Activated CD8-positive, alpha-beta memory T cell treated with anti-CD3 and anti-CD28 coated beads for 36 hours (primary cell): ENCODE results near the gene WDHD1. TPM values are rescaled to one million over a fixed set of nuclear protein-coding genes. Genes with fewer than 3 reads are reported as not detected.
"Not testable (repeated sequence)": the region's sequence is repeated elsewhere in the genome, so short reads cannot be mapped to it uniquely, and the experiment has no call there.

Experiments
- CTCF ChIA-PET: fragments of 350-600 bp; sonication (Branson Sonifier 250); formaldehyde crosslinking; loops from one replicate; lab custom pipeline; 2021; ENCODE audit warnings: antibody characterized with exemption; lab: Charles Lee
- POLR2A ChIA-PET: fragments of 350-600 bp; sonication (Branson Sonifier 250); formaldehyde crosslinking; loops from one replicate; lab custom pipeline; 2021; ENCODE audit warnings: antibody characterized with exemption; lab: Charles Lee
- total RNA-seq, 2 experiments: library from RNA; stranded (reverse); gene quantifications; one replicate each; pipeline ENCODE4 v1.2.3, GENCODE V29; 2021

WDHD1 gene
- total RNA-seq, 2 experiments from 2014 or later = 62.4 to 63.6 TPM

GRCh38 chr14:54928216-54928615 is 98.7 kb downstream of the WDHD1 start:
- ChIA-PET POLR2A (no interaction called here), CTCF (no interaction called here)

- ChIA-PET CTCF (no interaction called here), POLR2A (no interaction called here)
Observed at GRCh38 chr14:54927551-54927950, 99.3 kb downstream of the WDHD1 start.

GRCh38 chr14:54926570-54926969 is 100.3 kb downstream of the WDHD1 start:
- POLR2A ChIA-PET, CTCF ChIA-PET: not testable (repeated sequence)

- CTCF ChIA-PET = interaction anchor here (0.8 kb wide), 1 partner anchor 19 kb away, joined by 3 read pairs; no protein-coding TSS in a partner anchor
- POLR2A ChIA-PET = no interaction called here
Observed at GRCh38 chr14:54922598-54922997, 104.3 kb downstream of the WDHD1 start.

- CTCF ChIA-PET = no interaction called here
- POLR2A ChIA-PET = no interaction called here
Observed at GRCh38 chr14:54920052-54920451, 106.8 kb downstream of the WDHD1 start.

GRCh38 chr14:54919330-54919729 is 107.6 kb downstream of the WDHD1 start:
- CTCF ChIA-PET = no interaction called here
- POLR2A ChIA-PET = no interaction called here

GRCh38 chr14:54918427-54918826 is 108.5 kb downstream of the WDHD1 start:
- POLR2A ChIA-PET = no interaction called here
- CTCF ChIA-PET = interaction anchor here (1.2 kb wide), 1 partner anchor 354 kb away, joined by 3 read pairs; no protein-coding TSS in a partner anchor

GRCh38 chr14:54916101-54916500 is 110.8 kb downstream of the WDHD1 start:
- ChIA-PET POLR2A (no interaction called here), CTCF (no interaction called here)

- POLR2A ChIA-PET = no interaction called here
- CTCF ChIA-PET = interaction anchor here (0.5 kb wide), 1 partner anchor 27 kb away, joined by 4 read pairs; no protein-coding TSS in a partner anchor
Observed at GRCh38 chr14:54909817-54910558, 116.9 kb downstream of the WDHD1 start.

- POLR2A ChIA-PET = interaction anchor here (0.6 kb wide), 1 partner anchor 16 kb away, joined by 4 read pairs; no protein-coding TSS in a partner anchor
- CTCF ChIA-PET = interaction anchor here (0.7 kb wide), 1 partner anchor 10 kb away, joined by 3 read pairs; no protein-coding TSS in a partner anchor
Observed at GRCh38 chr14:54908973-54909372, 117.9 kb downstream of the WDHD1 start.

- CTCF ChIA-PET = interaction anchor here (0.7 to 0.9 kb wide), 2 partner anchors 9 to 143 kb away, joined by 3 to 4 read pairs; no protein-coding TSS in a partner anchor
- POLR2A ChIA-PET = no interaction called here
Observed at GRCh38 chr14:54908190-54908589, 118.7 kb downstream of the WDHD1 start.

GRCh38 chr14:54906075-54906474 is 120.8 kb downstream of the WDHD1 start:
- ChIA-PET POLR2A (no interaction called here), CTCF (no interaction called here)

GRCh38 chr14:54902521-54903420 is 124.1 kb downstream of the WDHD1 start, which contains the start of gene GCH1:
GCH1 (minus strand) TSS chr14:54902826; CDS start chr14:54902663, 163 bp downstream.
- POLR2A ChIA-PET = interaction anchor here (0.6 to 0.8 kb wide), 2 partner anchors 14 to 124 kb away, joined by 3 read pairs; partner anchors contain the start of genes SOCS4 and WDHD1
- CTCF ChIA-PET = interaction anchor here (1.0 to 3.3 kb wide), 6 partner anchors 9 to 35 kb away, joined by 3 to 13 read pairs (median 6); no protein-coding TSS in a partner anchor

- ChIA-PET POLR2A (no interaction called here), CTCF (interaction anchor here (1.0 to 2.4 kb wide), 4 partner anchors 10 to 34 kb away, joined by 3 to 13 read pairs (median 6); no protein-coding TSS in a partner anchor)
Observed at GRCh38 chr14:54902143-54902520, 124.8 kb downstream of the WDHD1 start.

GRCh38 chr14:54901380-54902142 is 125.3 kb downstream of the WDHD1 start:
- CTCF ChIA-PET = interaction anchor here (1.0 to 2.4 kb wide), 3 partner anchors 13 to 33 kb away, joined by 3 to 13 read pairs (median 5); no protein-coding TSS in a partner anchor
- POLR2A ChIA-PET = interaction anchor here (0.6 to 1.1 kb wide), 2 partner anchors 20 to 267 kb away, joined by 3 read pairs; no protein-coding TSS in a partner anchor

GRCh38 chr14:54899573-54899972 is 127.3 kb downstream of the WDHD1 start:
- POLR2A ChIA-PET = no interaction called here
- CTCF ChIA-PET = interaction anchor here (0.8 to 1.5 kb wide), 2 partner anchors 9 to 18 kb away, joined by 3 read pairs; no protein-coding TSS in a partner anchor

- POLR2A ChIA-PET = not testable (repeated sequence)
- CTCF ChIA-PET = interaction anchor here (0.5 to 1.5 kb wide), 3 partner anchors 10 to 407 kb away, joined by 3 to 6 read pairs (median 3); no protein-coding TSS in a partner anchor
Observed at GRCh38 chr14:54897809-54898555, 128.9 kb downstream of the WDHD1 start.

- ChIA-PET CTCF (interaction anchor here (0.5 kb wide), 1 partner anchor 120 kb away, joined by 3 read pairs; no protein-coding TSS in a partner anchor), POLR2A (no interaction called here)
Observed at GRCh38 chr14:54895683-54896082, 131.2 kb downstream of the WDHD1 start.
